ENCODE results near the gene AUTS2. TPM values are rescaled to one million over a fixed set of nuclear protein-coding genes. Genes with fewer than 3 reads are reported as not detected.

The AUTS2 gene
- total and polyA plus RNA-seq, 10 of the 15 experiments (the other 5 are each of a cell fraction or from before 2014, with no cell fraction given), result 6.4 to 55.6 (median 21.6) TPM

- TF ChIP-seq SIN3A (IDR thresholded peaks at IDR 0.05; ENCODE audit: low read depth, low read length) (no peak), CHD1 (IDR thresholded peaks at IDR 0.05; ENCODE audit: low read depth, low read length) (no peak), USF2 (IDR thresholded peaks at IDR 0.05; ENCODE audit: borderline replicate concordance, low read depth, low read length) (no peak), BACH1 (IDR thresholded peaks at IDR 0.05; ENCODE audit: borderline replicate concordance) (peak; percentile 77; the same call in 1 of the 2 replicates), YY1 (IDR thresholded peaks at IDR 0.05; ENCODE audit: low read depth, low read length) (no peak), SREBF2 (IDR thresholded peaks at IDR 0.05; ENCODE audit: low read length) (no peak), BMI1 (IDR thresholded peaks at IDR 0.05; ENCODE audit: borderline replicate concordance) (no peak), CHD4 (IDR thresholded peaks at IDR 0.05) (no peak), ZNF24 (IDR thresholded peaks at IDR 0.05) (no peak), NFIC (IDR thresholded peaks at IDR 0.05; ENCODE audit: low read depth, low read length) (peak; percentile 89), NFXL1 (IDR thresholded peaks at IDR 0.05; ENCODE audit: borderline replicate concordance) (no peak), ESRRA (IDR thresholded peaks at IDR 0.05; ENCODE audit: low read length) (0 out of 2 replicates have a peak, but pooled peaks have one; percentile 22), TCF3 (IDR thresholded peaks at IDR 0.05; ENCODE audit: borderline replicate concordance, insufficient read depth, low read depth, low read length) (no peak), TBL1XR1 (IDR thresholded peaks at IDR 0.05; ENCODE audit: low read depth, low read length) (peak; percentile 88), SP1 (IDR thresholded peaks at IDR 0.05; ENCODE audit: low read depth, low read length) (no peak), IKZF2 (IDR thresholded peaks at IDR 0.05) (peak; percentile 97 to 98), ZNF217 (IDR thresholded peaks at IDR 0.05) (no peak; the same call in 1 of the 2 replicates), ELK1 (IDR thresholded peaks at IDR 0.05; ENCODE audit: low read depth, low read length) (no peak), RCOR1 (conservative IDR thresholded peaks at IDR 0.05; ENCODE audit: low read depth, low read length) (no peak; the same call in 1 of the 2 replicates), RAD51 (IDR thresholded peaks at IDR 0.05) (no peak), CTCF (IDR thresholded peaks at IDR 0.05 in 2 of 3, conservative IDR thresholded peaks at IDR 0.05 in 1 of 3; ENCODE audit: control insufficient read depth in 2 of 3, extremely low read depth in 1 of 3, insufficient read depth in 1 of 3, low read depth in 3 of 3, low read length in 3 of 3) (no peak), NBN (IDR thresholded peaks at IDR 0.05) (peak; percentile 96), POLR2AphosphoS5 (IDR thresholded peaks at IDR 0.05; ENCODE audit: low read length) (peak; percentile 22; the same call in 1 of the 2 replicates), ZBTB11 (CRISPR knock-in tag; IDR thresholded peaks at IDR 0.05) (no peak), SMAD1 (IDR thresholded peaks at IDR 0.05; ENCODE audit: low read depth, partially characterized antibody) (peak; percentile 87)
Observed at GRCh38 chr7:70763961-70764691, 1165.9 kb downstream of the AUTS2 start (continued).

Measured in GM12878 (cell line).